Neural progenitor cell (in vitro differentiated cells): ENCODE results near the gene USP48. TPM values are rescaled to one million over a fixed set of nuclear protein-coding genes. Genes with fewer than 3 reads are reported as not detected.
A peak's percentile ranks its signal among the peaks of the same experiment; 100 is the strongest.

Source experiments
- DNase-seq: peaks from one replicate; pipeline ENCODE4 v3.0.0-alpha.2; 2016; ENCODE audit warnings: low spot score
- H2AFZ ChIP-seq: fragments of 200-600 bp; sonication (generic); replicated peaks from 2 replicates; pipeline ENCODE4 v1.6.1; 2016; ENCODE audit warnings: antibody characterized with exemption
- H3F3A ChIP-seq: fragments of 200-600 bp; sonication (generic); 2 replicates; pipeline ENCODE4 v1.6.1; 2016; ENCODE audit warnings: antibody characterized with exemption, low read depth
- H3K27ac ChIP-seq: fragments of 200-600 bp; sonication (generic); 2 replicates; pipeline ENCODE4 v1.5.1; 2016; ENCODE audit warnings: mild to moderate bottlenecking
- H3K27me3 ChIP-seq: fragments of 200-600 bp; sonication (generic); 2 replicates; pipeline ENCODE4 v1.6.1; 2016; ENCODE audit warnings: mild to moderate bottlenecking, moderate library complexity
- H3K36me3 ChIP-seq: fragments of 200-600 bp; sonication (generic); 2 replicates; pipeline ENCODE4 v1.5.1; 2016
- H3K4me1 ChIP-seq: fragments of 200-600 bp; sonication (generic); 2 replicates; pipeline ENCODE4 v1.6.1; 2016; ENCODE audit warnings: mixed run types
- H3K4me2 ChIP-seq: fragments of 200-600 bp; sonication (generic); 2 replicates; pipeline ENCODE4 v1.6.1; 2016
- H3K4me3 ChIP-seq: fragments of 200-600 bp; sonication (generic); 2 replicates; pipeline ENCODE4 v1.5.1; 2016
- H3K79me2 ChIP-seq: fragments of 200-600 bp; sonication (generic); 2 replicates; pipeline ENCODE4 v1.6.1; 2016; ENCODE audit warnings: low read depth
- H3K9ac ChIP-seq: fragments of 200-600 bp; sonication (generic); 2 replicates; pipeline ENCODE4 v1.6.1; 2016
- H3K9me3 ChIP-seq: fragments of 200-600 bp; sonication (generic); 2 replicates; pipeline ENCODE4 v1.5.1; 2016; ENCODE audit warnings: low read depth
- H4K20me1 ChIP-seq: fragments of 200-600 bp; sonication (generic); 2 replicates; pipeline ENCODE4 v1.6.1; 2016; ENCODE audit warnings: low read depth
- H3K27ac Mint-ChIP-seq: 3 replicates; pipeline ENCODE4 v1.8.0; 2021; ENCODE audit warnings: mixed read lengths
- H3K27me3 Mint-ChIP-seq: 2 replicates; pipeline ENCODE4 v1.8.0; 2022; ENCODE audit warnings: low read depth, mild to moderate bottlenecking, inconsistent platforms, moderate library complexity, mixed read lengths; ENCODE audit not compliant: insufficient read depth
- H3K36me3 Mint-ChIP-seq: 3 replicates; pipeline ENCODE4 v1.8.0; 2021; ENCODE audit warnings: mixed read lengths
- H3K4me1 Mint-ChIP-seq: 3 replicates; pipeline ENCODE4 v1.8.0; 2021; ENCODE audit warnings: mixed read lengths
- H3K4me3 Mint-ChIP-seq: 3 replicates; pipeline ENCODE4 v1.8.0; 2021; ENCODE audit warnings: mild to moderate bottlenecking, moderate library complexity, mixed read lengths
- H3K9me3 Mint-ChIP-seq: 3 replicates; pipeline ENCODE4 v1.8.0; 2020; ENCODE audit warnings: mixed read lengths
- EZH2 ChIP-seq: fragments of 200-600 bp; sonication (generic); IDR thresholded peaks from 2 replicates; pipeline ENCODE4 v1.6.1; 2017; ENCODE audit warnings: antibody characterized with exemption, mild to moderate bottlenecking, moderate library complexity
- EZH2phosphoT487 ChIP-seq: fragments of 200-600 bp; sonication (generic); IDR thresholded peaks from 2 replicates; pipeline ENCODE4 v1.6.1; 2017; ENCODE audit warnings: antibody characterized with exemption
- total RNA-seq: library from RNA; depleted of rRNA; stranded (reverse); fragments of >200 nt; gene quantifications from 2 replicates; pipeline ENCODE4 v1.2.3, GENCODE V29; 2015; ENCODE audit warnings: low replicate concordance
- TF ChIP-seq, protein P1 (sequence below): fragments of 200-600 bp; sonication (generic); IDR thresholded peaks from 2 replicates; pipeline ENCODE4 v1.5.1; 2017; ENCODE audit warnings: antibody characterized with exemption, mild to moderate bottlenecking

USP48 gene
- total RNA-seq, 1 donor from 2014 or later, result 50.3 TPM

GRCh38 chr1:21670956-21671902, 111.7 kb downstream of the USP48 start:
- H3K4me3 ChIP-seq, result no peak overlapping the region
- H3K79me2 ChIP-seq, result no peaks in the 10 kb centered on the region
- peaks cover 42% of the 10 kb centered on the region for H3K27me3 ChIP-seq
- Mint-ChIP-seq H3K36me3 (no peaks in the 10 kb centered on the region), H3K27ac (no peak overlapping the region), H3K9me3 (no peaks in the 10 kb centered on the region), H3K27me3 (peaks cover 23% of the 10 kb centered on the region), H3K4me1 (peaks cover 38% of the 10 kb centered on the region), H3K4me3 (no peak overlapping the region)
- H3K4me1 ChIP-seq, result peaks cover 9% of the 10 kb centered on the region
- no peak overlapping the region for H3K4me2 ChIP-seq
- H4K20me1 ChIP-seq, result no peaks in the 10 kb centered on the region
- no peaks in the 10 kb centered on the region for H3K36me3 ChIP-seq
- H2AFZ ChIP-seq, result no peak overlapping the region
- no peak overlapping the region for H3K27ac ChIP-seq
- no peak for TF ChIP-seq EZH2phosphoT487
- TF ChIP-seq, protein P1, sequence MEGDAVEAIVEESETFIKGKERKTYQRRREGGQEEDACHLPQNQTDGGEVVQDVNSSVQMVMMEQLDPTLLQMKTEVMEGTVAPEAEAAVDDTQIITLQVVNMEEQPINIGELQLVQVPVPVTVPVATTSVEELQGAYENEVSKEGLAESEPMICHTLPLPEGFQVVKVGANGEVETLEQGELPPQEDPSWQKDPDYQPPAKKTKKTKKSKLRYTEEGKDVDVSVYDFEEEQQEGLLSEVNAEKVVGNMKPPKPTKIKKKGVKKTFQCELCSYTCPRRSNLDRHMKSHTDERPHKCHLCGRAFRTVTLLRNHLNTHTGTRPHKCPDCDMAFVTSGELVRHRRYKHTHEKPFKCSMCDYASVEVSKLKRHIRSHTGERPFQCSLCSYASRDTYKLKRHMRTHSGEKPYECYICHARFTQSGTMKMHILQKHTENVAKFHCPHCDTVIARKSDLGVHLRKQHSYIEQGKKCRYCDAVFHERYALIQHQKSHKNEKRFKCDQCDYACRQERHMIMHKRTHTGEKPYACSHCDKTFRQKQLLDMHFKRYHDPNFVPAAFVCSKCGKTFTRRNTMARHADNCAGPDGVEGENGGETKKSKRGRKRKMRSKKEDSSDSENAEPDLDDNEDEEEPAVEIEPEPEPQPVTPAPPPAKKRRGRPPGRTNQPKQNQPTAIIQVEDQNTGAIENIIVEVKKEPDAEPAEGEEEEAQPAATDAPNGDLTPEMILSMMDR, result no peak
- no peak for TF ChIP-seq EZH2
- H3F3A ChIP-seq, result peaks cover 11% of the 10 kb centered on the region
- DNase-seq, result no peak
- H3K9ac ChIP-seq, result no peak overlapping the region
- H3K9me3 ChIP-seq, result no peaks in the 10 kb centered on the region

GRCh38 chr1:21670059-21670881, 112.7 kb downstream of the USP48 start:
- Mint-ChIP-seq H3K27me3 (peaks cover 23% of the 10 kb centered on the region), H3K36me3 (no peaks in the 10 kb centered on the region), H3K27ac (no peak overlapping the region), H3K4me3 (peak overlapping the region; percentile 21), H3K4me1 (peaks cover 37% of the 10 kb centered on the region), H3K9me3 (no peaks in the 10 kb centered on the region)
- peak overlapping the region; percentile 99 for H3K4me2 ChIP-seq
- peaks cover 11% of the 10 kb centered on the region for H3F3A ChIP-seq
- H2AFZ ChIP-seq, result no peak overlapping the region
- no peaks in the 10 kb centered on the region for H4K20me1 ChIP-seq
- no peak overlapping the region for H3K9ac ChIP-seq
- H3K4me3 ChIP-seq, result peak overlapping the region; percentile 64
- no peaks in the 10 kb centered on the region for H3K9me3 ChIP-seq
- peaks cover 9% of the 10 kb centered on the region for H3K4me1 ChIP-seq
- no peak for DNase-seq
- H3K79me2 ChIP-seq, result no peaks in the 10 kb centered on the region
- H3K27me3 ChIP-seq, result peaks cover 42% of the 10 kb centered on the region
- H3K36me3 ChIP-seq, result no peaks in the 10 kb centered on the region
- TF ChIP-seq EZH2phosphoT487 (no peak), EZH2 (no peak)
- TF ChIP-seq, protein P1, result no peak
- H3K27ac ChIP-seq, result no peak overlapping the region

GRCh38 chr1:21669258-21670058, 113.5 kb downstream of the USP48 start, which contains the start of gene RAP1GAP:
TSS of gene RAP1GAP (minus strand) at chr1:21669357. CDS start at chr1:21620032, 49,325 bp downstream.
- peak within 1 kb of the TSS; percentile 71 for H2AFZ ChIP-seq
- Mint-ChIP-seq H3K4me3 (peak within 1 kb of the TSS; percentile 64), H3K9me3 (no peaks in the 10 kb centered on the region), H3K4me1 (peaks cover 37% of the 10 kb centered on the region), H3K36me3 (no peaks in the 10 kb centered on the region), H3K27me3 (peaks cover 24% of the 10 kb centered on the region), H3K27ac (no peak within 1 kb of the TSS)
- peaks cover 9% of the 10 kb centered on the region for H3K4me1 ChIP-seq
- no peaks in the 10 kb centered on the region for H3K9me3 ChIP-seq
- no peak within 1 kb of the TSS for H3K27ac ChIP-seq
- H3K27me3 ChIP-seq, result peaks cover 42% of the 10 kb centered on the region
- H3K9ac ChIP-seq, result no peak within 1 kb of the TSS
- H4K20me1 ChIP-seq, result no peaks in the 10 kb centered on the region
- peak; percentile 79 for DNase-seq
- TF ChIP-seq EZH2phosphoT487 (no peak), EZH2 (peak; percentile 55)
- no peaks in the 10 kb centered on the region for H3K79me2 ChIP-seq
- no peaks in the 10 kb centered on the region for H3K36me3 ChIP-seq
- peaks cover 11% of the 10 kb centered on the region for H3F3A ChIP-seq
- peak within 1 kb of the TSS; percentile 99 for H3K4me2 ChIP-seq
- peak within 1 kb of the TSS; percentile 64 for H3K4me3 ChIP-seq
